Endothelial cell of umbilical vein (primary cell): ENCODE data around the gene LAPTM4A. TPM values are rescaled to one million over a fixed set of nuclear protein-coding genes. Genes with fewer than 3 reads are reported as not detected.

ENCODE experiments used
- BruUV-seq: library from RNA; stranded (reverse); fragments of 400-500 nt; replicated peaks from 2 replicates; lab custom pipeline; 2021; lab: Mats Ljungman, UMichigan
- CTCF ChIA-PET: fragments of 300-600, 350-600 bp; sonication (Branson Sonifier 250); formaldehyde crosslinking; loops from one replicate; lab custom pipeline; 2021; ENCODE audit warnings: antibody characterized with exemption, inconsistent platforms; lab: Charles Lee
- POLR2A ChIA-PET: fragments of 300-600, 350-600 bp; sonication (Branson Sonifier 250); formaldehyde crosslinking; loops from one replicate; lab custom pipeline; 2021; ENCODE audit warnings: antibody characterized with exemption, inconsistent platforms; lab: Charles Lee
- DNase-seq: peaks from one replicate; pipeline ENCODE4 v3.0.0-alpha.2; 2011; ENCODE audit warnings: low read depth, low spot score
- FAIRE-seq: peaks from 2 replicates; lab custom pipeline; 2011; peaks lifted over from hg19 to GRCh38; lab: Jason Lieb, UNC
- H2AFZ ChIP-seq: 2 replicates; pipeline ENCODE4 v1.6.0; 2012; ENCODE audit warnings: low read depth, low read length, control low read depth, inconsistent platforms
- H3K27ac ChIP-seq: 2 replicates; pipeline ENCODE4 v1.5.1; 2011; ENCODE audit warnings: low read depth, mild to moderate bottlenecking, control low read depth, low read length, moderate library complexity; ENCODE audit not compliant: insufficient read depth
- H3K27me3 ChIP-seq, 2 experiments: 2 replicates each; pipeline versions ENCODE4 v1.6.0 to v1.6.1; 2011; ENCODE audit warnings: low read length in 2 of 2, mixed read lengths in 1 of 2; ENCODE audit not compliant: control insufficient read depth in 2 of 2, insufficient read depth in 2 of 2
- H3K36me3 ChIP-seq, 2 experiments: 2 replicates in 1 of 2; 3 replicates in 1 of 2; pipeline ENCODE4 v1.5.1; 2011; ENCODE audit warnings: low read length in 2 of 2, mild to moderate bottlenecking in 1 of 2, moderate library complexity in 1 of 2; ENCODE audit not compliant: control insufficient read depth in 2 of 2, insufficient read depth in 2 of 2; ENCODE audit errors: extremely low read depth in 1 of 2
- H3K4me1 ChIP-seq: 3 replicates; pipeline ENCODE4 v1.5.1; 2011; ENCODE audit warnings: mild to moderate bottlenecking, low read length; ENCODE audit not compliant: control insufficient read depth, insufficient read depth; ENCODE audit errors: extremely low read depth
- H3K4me2 ChIP-seq: 2 replicates; pipeline ENCODE4 v1.6.1; 2011; ENCODE audit warnings: low read length, control low read depth, mixed read lengths; ENCODE audit not compliant: insufficient read depth
- H3K4me3 ChIP-seq, 3 experiments: fragments of 200-600 bp in 1 of 3; sonication (generic), shearing (Covaris generic) in 1 of 3; replicated peaks in 1 of 3; 2 replicates each; pipeline ENCODE4 v1.5.1; 2011 to 2016; ENCODE audit warnings: control low read depth in 3 of 3, low read length in 3 of 3, mild to moderate bottlenecking in 2 of 3, inconsistent platforms in 1 of 3, low read depth in 1 of 3, moderate library complexity in 1 of 3; ENCODE audit not compliant: insufficient read depth in 1 of 3
- H3K79me2 ChIP-seq: 2 replicates; pipeline ENCODE4 v1.6.0; 2012; ENCODE audit warnings: low read length, inconsistent platforms; ENCODE audit not compliant: control insufficient read depth, insufficient read depth
- H3K9ac ChIP-seq: replicated peaks from 2 replicates; pipeline ENCODE3; 2011; ENCODE audit warnings: low read length, control low read depth; ENCODE audit not compliant: insufficient read depth; ENCODE audit errors: extremely low read depth
- H3K9me1 ChIP-seq: replicated peaks from 3 replicates; pipeline ENCODE4 v1.6.0; 2011; ENCODE audit warnings: mild to moderate bottlenecking, low read length; ENCODE audit not compliant: control insufficient read depth, insufficient read depth; ENCODE audit errors: extremely low read depth
- H3K9me3 ChIP-seq: replicated peaks from 2 replicates; pipeline ENCODE4 v1.5.1; 2012; ENCODE audit warnings: low read length, inconsistent platforms; ENCODE audit not compliant: control insufficient read depth, insufficient read depth
- H4K20me1 ChIP-seq: replicated peaks from 2 replicates; pipeline ENCODE3; 2011; ENCODE audit warnings: mild to moderate bottlenecking, low read length; ENCODE audit not compliant: control insufficient read depth, insufficient read depth; ENCODE audit errors: extremely low read depth
- EZH2 ChIP-seq: IDR thresholded peaks from 2 replicates; pipeline ENCODE4 v1.6.1; 2012; ENCODE audit warnings: borderline replicate concordance, low read depth, mild to moderate bottlenecking, moderate library complexity, low read length, inconsistent platforms; ENCODE audit not compliant: severe bottlenecking
- GATA2 ChIP-seq: IDR thresholded peaks from 2 replicates; pipeline ENCODE4 v1.7.0; 2011; ENCODE audit warnings: low read depth, mild to moderate bottlenecking, moderate library complexity, mixed read lengths, low read length; ENCODE audit not compliant: insufficient read length, insufficient read depth
- MYC ChIP-seq: IDR thresholded peaks from one replicate; pipeline ENCODE4 v1.6.1; 2011; ENCODE audit warnings: mild to moderate bottlenecking, low read depth, low read length
- POLR2A ChIP-seq: IDR thresholded peaks from 2 replicates; pipeline ENCODE4 v1.6.1; 2012; ENCODE audit warnings: low read depth, mild to moderate bottlenecking, control low read depth, low read length
- POLR2AphosphoS5 ChIP-seq: IDR thresholded peaks from 2 replicates; pipeline ENCODE4 v1.6.1; 2012; ENCODE audit warnings: low read depth, mild to moderate bottlenecking, control low read depth, low read length, moderate library complexity; ENCODE audit not compliant: insufficient read depth
- dilution Hi-C: fragments of 300-500 bp; cut with MboI; formaldehyde crosslinking; loops from one replicate; pipeline ENCODE4 v1.15.0; 2019; ENCODE audit warnings: low sequenced_read_pairs; ENCODE audit not compliant: extremely low pct_ligation_motif_present
- intact Hi-C: fragments of 100-400 bp; cut with micrococcal nuclease; formaldehyde crosslinking; loops from one replicate; pipeline ENCODE4 v1.10.0; 2022
- polyA plus RNA-seq, 4 experiments: library from polyadenylated mRNA; depleted of rRNA in 3 of 4; stranded (reverse) in 3 of 4; unstranded in 1 of 4; fragments of >200 nt; gene quantifications; 2 replicates each; pipeline versions ENCODE4 v1.2.1 to v1.2.3, GENCODE V29; 2011 to 2012; ENCODE audit warnings: missing spikeins in 1 of 4
- total RNA-seq: library from RNA; stranded (reverse); gene quantifications from 2 replicates; pipeline ENCODE4 v1.2.3, GENCODE V29; 2021

The LAPTM4A gene
- total and polyA plus RNA-seq, 2 donors (not counting 3 experiments of a cell fraction or from before 2014, with no cell fraction given) = 155 to 427 TPM

GRCh38 chr2:20092901-20093235 is 41.4 kb upstream of the LAPTM4A start:
- Histone ChIP-seq H4K20me1 (no peaks in the 10 kb centered on the region), H3K4me1 (no peaks in the 10 kb centered on the region), H3K27me3 (peaks cover 2 to 6% of the 10 kb centered on the region in 2 experiments), H3K36me3 (no peaks in the 10 kb centered on the region), H3K4me3 (no peak overlapping the region), H3K27ac (no peak overlapping the region), H3K4me2 (no peak overlapping the region), H3K9ac (no peak overlapping the region), H2AFZ (no peak overlapping the region), H3K79me2 (no peaks in the 10 kb centered on the region), H3K9me1 (no peaks in the 10 kb centered on the region), H3K9me3 (no peaks in the 10 kb centered on the region)
- intact Hi-C loops (loop anchor here (1.0 to 10.0 kb wide), 4 partner anchors 42 to 328 kb away; partner anchors contain the start of gene LAPTM4A), dilution Hi-C loops (no loop called here)
- no peak for FAIRE-seq
- BruUV-seq = no TSS peak
- no peak for DNase-seq
- ChIA-PET POLR2A (no interaction called here), CTCF (interaction anchor here (1.5 to 8.7 kb wide), 3 partner anchors 76 to 137 kb away, joined by 3 to 259 read pairs (median 12); partner anchors contain the start of gene MATN3)
- TF ChIP-seq GATA2 = no peak
- no peak for TF ChIP-seq POLR2A
- no peak for TF ChIP-seq EZH2
- no peak for TF ChIP-seq POLR2AphosphoS5
- no peak for TF ChIP-seq MYC

DNA sequence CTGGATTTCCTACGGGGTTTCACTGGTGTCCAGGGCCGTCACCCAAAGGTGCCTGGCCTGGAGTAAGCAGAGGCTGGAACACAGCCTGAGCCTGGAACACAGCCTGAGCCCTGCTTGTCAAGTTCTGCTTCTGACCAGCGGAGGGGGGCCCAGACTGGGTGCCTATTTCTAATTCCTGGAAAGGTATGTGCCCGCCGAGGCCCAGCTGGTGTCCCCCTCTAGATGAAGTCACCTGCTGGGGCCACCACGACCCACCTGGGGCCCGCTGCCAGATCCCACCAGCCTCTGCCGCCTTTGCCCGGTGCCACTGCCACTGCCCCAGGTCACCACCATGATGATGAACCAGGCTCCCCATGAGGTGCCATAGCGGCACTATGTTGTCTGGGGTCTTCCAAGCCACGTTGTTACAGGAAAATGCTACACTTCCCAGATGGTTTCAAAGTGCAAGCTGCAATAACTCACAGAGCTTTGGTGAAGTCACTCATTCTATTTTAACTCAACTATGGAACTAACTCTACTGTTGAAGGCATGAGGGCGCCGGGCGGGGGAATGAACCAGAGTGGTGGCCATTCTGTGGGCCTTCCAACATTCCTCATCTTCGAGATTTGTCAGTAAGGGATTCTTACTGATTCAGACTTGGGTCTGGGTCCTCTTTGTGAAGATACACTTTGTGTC is 40.9 kb upstream of the LAPTM4A start:
- no peak overlapping the region for H2AFZ ChIP-seq
- no peaks in the 10 kb centered on the region for H3K36me3 ChIP-seq
- no peak overlapping the region for H3K4me3 ChIP-seq
- H3K9me1 ChIP-seq = no peaks in the 10 kb centered on the region
- no peaks in the 10 kb centered on the region for H3K9me3 ChIP-seq
- peaks cover 2 to 6% of the 10 kb centered on the region in 2 experiments for H3K27me3 ChIP-seq
- H3K4me2 ChIP-seq = no peak overlapping the region
- BruUV-seq = no TSS peak
- H3K4me1 ChIP-seq = no peaks in the 10 kb centered on the region
- POLR2A ChIA-PET = no interaction called here
- CTCF ChIA-PET = interaction anchor here (1.0 to 8.7 kb wide), 5 partner anchors 14 to 137 kb away, joined by 3 to 259 read pairs (median 3); partner anchors contain the start of genes MATN3 and WDR35
- no peaks in the 10 kb centered on the region for H4K20me1 ChIP-seq
- no peak for TF ChIP-seq GATA2
- H3K27ac ChIP-seq = no peak overlapping the region
- H3K79me2 ChIP-seq = no peaks in the 10 kb centered on the region
- intact Hi-C loops (loop anchor here (10.0 kb wide), 1 partner anchor 328 kb away; no protein-coding TSS in a partner anchor), dilution Hi-C loops (no loop called here)
- FAIRE-seq = no peak
- DNase-seq = no peak
- no peak overlapping the region for H3K9ac ChIP-seq
